ENCODE data around the gene CDK5RAP2.

CDK5RAP2 gene

GRCh38 chr9:120433701-120434100, 146.3 kb downstream of the CDK5RAP2 start:
- no peak for DNase-seq

DNA sequence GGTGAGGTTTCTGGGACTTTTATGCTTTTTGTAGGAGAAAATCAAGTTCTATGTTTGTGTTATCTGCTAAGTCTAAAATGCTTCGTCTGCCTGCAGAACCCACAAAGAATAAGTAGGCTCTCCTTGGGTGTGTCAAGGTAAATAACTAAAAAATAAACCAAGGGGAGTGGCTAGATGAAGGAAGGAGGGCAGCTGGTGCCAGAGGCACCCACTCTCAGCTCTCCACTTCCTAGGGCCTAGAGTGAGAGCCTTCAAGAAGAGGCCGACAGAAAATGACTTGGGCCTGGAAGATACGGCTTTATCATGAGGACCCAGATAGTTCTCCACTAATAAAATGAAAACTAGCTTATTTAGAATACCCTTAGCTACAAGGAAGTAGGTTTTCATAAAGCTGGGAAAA, 147.4 kb downstream of the CDK5RAP2 start:
- DNase-seq = no peak

DNA sequence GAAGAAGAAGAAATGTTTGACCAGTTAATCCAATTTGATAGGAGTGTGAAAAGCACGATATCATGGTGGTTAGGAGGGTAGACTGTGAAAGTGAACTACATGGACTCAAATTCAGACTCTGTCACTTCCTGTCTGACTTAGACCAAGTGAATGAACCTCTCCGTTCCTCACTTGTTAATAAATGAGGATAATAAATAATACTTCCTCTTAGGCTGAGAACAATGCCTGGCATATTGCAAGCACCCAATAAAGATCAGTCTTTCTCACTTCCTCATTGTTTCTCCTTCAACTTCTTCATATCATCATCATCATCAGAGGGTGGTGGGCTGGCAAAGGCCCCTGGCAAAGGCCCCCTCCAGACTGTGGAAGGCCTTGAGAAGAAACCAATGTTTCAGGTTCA, 148.7 kb downstream of the CDK5RAP2 start:
- peak; percentile 56 for DNase-seq

DNA sequence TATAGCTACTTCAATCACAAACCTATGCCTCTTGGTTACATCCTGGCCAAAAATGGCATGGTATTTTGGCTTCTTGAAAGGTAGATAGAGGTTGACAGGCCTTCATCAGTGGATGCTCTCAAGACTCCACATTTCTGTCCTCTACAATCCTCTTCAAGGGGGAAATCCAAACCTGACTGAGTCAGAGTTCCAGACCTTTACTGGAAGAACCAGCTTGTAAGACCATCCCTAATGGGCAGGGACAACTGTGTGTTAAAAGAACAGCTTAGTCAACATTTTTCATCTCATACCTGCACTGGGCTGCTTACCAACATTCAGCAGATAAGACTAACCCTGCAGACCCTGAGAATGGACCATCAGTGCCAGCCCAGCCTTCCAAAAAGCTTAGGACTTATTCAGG, 155.7 kb downstream of the CDK5RAP2 start:
- DNase-seq = no peak

DNA sequence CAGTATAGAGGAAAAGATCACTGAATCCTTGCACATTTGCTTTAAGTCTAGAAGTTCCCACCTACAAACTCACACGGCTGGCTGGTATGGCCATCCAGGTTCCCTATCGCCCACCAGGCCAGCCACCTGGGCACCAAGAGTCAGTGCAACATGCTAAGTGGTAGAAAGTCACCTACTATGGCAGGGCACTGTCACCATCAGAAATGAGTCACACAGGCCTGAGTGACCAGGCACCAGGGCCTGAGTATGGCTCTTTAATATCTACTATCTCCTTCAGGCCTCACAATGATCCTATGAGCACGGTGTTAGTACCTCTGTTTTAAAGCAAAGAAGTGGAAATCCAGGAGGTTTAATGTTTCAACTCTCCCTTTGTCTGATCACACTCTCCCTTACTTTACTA, 156.2 kb downstream of the CDK5RAP2 start:
- no peak for DNase-seq

DNA sequence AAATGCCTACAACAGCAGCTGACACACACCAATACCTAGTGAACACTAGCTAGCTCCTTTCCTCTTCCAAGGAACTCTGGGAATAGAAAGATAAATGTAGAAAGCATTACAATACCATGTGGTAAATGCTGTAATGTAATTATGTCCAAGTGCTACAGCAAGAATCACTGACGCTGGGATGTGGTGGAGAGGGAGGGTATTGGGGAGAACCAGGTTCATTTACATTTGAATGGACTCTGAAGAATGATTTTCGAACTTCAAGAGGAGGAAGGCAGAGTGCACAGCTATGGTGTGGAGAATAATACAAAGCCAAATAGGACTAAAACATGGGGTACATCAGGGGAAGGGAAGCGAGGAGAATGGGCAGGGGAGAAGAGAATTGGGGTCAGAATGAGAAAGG, 158.0 kb downstream of the CDK5RAP2 start:
- no peak for DNase-seq

- no peak for DNase-seq
These were observed 161.7 kb downstream of the CDK5RAP2 start for GRCh38 chr9:120418315-120418714.

- no peak for DNase-seq
These were observed 163.1 kb downstream of the CDK5RAP2 start for GRCh38 chr9:120416781-120417427.

GRCh38 chr9:120413121-120414048, 166.6 kb downstream of the CDK5RAP2 start:
- no peak for DNase-seq

- DNase-seq = no peak
These were observed 167.5 kb downstream of the CDK5RAP2 start for GRCh38 chr9:120412425-120412951.

GRCh38 chr9:120411862-120412424, 168.0 kb downstream of the CDK5RAP2 start:
- no peak for DNase-seq

GRCh38 chr9:120410925-120411501, 169.0 kb downstream of the CDK5RAP2 start:
- no peak for DNase-seq

GRCh38 chr9:120408680-120409258, 171.2 kb downstream of the CDK5RAP2 start:
- DNase-seq = no peak

DNA sequence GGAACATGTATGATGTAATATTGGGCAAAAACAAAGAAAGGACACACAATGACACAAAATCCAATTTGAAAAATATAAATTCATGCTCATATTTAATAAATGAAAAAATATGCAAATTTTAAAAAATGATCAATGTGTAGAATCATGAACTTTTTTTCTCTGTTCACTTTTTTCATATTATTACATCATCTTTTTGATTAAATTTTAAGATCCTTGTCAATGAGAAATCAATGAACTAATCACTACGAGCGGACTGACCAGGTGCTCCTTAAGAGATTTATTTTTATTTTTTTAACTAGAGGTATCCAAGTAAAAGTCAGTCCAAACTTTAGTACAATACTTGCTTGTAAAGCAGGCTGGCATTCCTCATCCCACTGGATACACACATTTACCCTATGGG, 174.1 kb downstream of the CDK5RAP2 start:
- no peak for DNase-seq

DNA sequence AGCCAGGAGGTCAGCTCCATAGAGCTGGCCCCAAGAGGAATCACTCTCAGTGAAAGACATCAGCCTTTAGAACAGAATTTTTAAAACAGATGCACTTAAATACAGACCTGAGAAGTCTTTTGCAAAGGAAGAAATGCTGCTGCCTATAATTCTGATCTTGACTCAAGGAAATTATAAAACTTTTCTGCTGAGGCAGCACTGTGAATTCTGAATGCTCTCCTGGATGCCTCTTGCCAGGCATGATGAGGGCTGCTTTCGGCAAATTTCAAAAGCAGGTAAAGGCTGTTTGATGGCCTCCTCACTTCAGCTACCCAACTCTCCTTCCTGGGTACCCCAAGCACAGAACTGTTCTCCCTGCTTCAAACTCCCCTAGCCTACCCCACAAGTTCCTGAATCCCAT, 174.8 kb downstream of the CDK5RAP2 start:
- DNase-seq = no peak

DNA sequence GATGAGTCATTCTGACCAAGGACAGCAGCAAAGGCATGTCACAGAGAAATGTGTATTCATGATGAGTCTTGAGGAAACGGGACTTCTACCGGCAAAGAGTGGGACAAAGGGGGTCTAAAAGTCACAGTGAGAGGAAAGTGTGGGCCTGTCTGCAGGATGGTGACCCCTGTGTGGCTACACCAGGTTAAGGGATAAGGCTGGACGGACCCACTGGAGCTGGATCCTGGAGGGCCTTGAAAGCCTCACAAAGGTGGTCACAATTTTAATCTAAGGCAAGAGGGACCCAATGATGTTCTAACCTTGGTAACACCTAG, 176.5 kb downstream of the CDK5RAP2 start:
- peak; percentile 86 for DNase-seq

- DNase-seq = peak; percentile 71
These were observed 177.0 kb downstream of the CDK5RAP2 start for GRCh38 chr9:120402741-120403542.

GRCh38 chr9:120399940-120400339, 180.0 kb downstream of the CDK5RAP2 start:
- DNase-seq = no peak

- no peak for DNase-seq
These were observed 181.7 kb downstream of the CDK5RAP2 start for GRCh38 chr9:120398286-120398685.

DNA sequence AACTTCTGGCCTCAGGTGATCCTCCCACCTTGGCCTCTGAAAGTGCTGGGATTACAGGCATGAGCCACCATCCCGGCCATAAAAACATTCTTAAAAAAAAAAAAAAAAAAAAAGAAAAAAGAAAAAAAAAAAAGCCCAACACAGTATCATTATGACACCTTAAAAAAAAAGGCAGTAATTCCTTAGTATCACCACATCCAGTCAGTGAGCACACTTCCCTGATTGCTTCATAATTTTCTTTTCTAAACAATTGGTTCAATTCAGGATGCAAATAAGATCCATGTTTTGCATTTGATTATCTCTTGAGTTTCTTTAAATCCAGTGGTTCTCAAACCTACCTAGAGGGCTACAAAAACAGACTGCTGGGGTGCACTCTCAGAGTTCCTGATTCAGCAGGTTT, 182.5 kb downstream of the CDK5RAP2 start:
- DNase-seq = peak; percentile 14

GRCh38 chr9:120396931-120397330, 183.0 kb downstream of the CDK5RAP2 start:
- DNase-seq = no peak

DNA sequence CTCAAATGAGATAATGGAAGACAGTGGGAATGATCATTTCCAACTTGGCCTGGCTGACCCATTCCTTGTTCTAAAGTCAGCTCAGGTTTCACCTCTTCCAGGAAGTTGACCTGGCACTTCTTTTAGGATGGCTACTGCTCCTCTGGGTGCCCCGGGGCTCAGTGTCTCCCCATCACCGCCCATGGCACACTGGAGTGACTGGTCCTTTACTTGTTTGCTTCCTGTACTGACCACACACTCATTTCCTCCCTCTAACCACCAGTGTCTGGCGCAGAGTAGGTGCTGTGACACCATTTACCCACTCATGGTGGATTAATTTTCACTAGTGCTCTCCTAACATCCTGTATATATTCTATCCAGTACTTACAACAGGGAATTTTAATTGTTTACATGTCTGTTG, 183.5 kb downstream of the CDK5RAP2 start:
- no peak for DNase-seq

All from inflammatory macrophage treated with lipopolysaccharide for 4 hours (primary cell).